Peyer's patch (tissue), 4 donors: ENCODE results near the gene FAM78A. TPM values are rescaled to one million over a fixed set of nuclear protein-coding genes. Genes with fewer than 3 reads are reported as not detected.
"Not testable (repeated sequence)": the region's sequence is repeated elsewhere in the genome, so short reads cannot be mapped to it uniquely, and the experiment has no call there.

Experiments
- DNase-seq, 3 donors: peaks; one replicate each; pipeline ENCODE4 v3.0.0-alpha.2; 2017 to 2019
- H3K27ac ChIP-seq, 4 donors: fragments of 200-600 bp; sonication (generic); one replicate each; pipeline ENCODE4 v1.5.1; 2016 to 2019
- H3K27me3 ChIP-seq, 2 donors: fragments of 200-600 bp; sonication (generic); one replicate each; pipeline ENCODE4 v1.5.1; 2019
- H3K36me3 ChIP-seq, 3 donors: fragments of 200-600 bp; sonication (generic); one replicate each; pipeline ENCODE4 v1.5.1; 2016 to 2019
- H3K4me1 ChIP-seq, 4 donors: fragments of 200-600 bp; sonication (generic); one replicate each; pipeline ENCODE4 v1.5.1; 2016 to 2019
- H3K4me3 ChIP-seq, 4 donors: fragments of 200-600 bp; sonication (generic); 1 replicate in 3 of 4; 2 replicates in 1 of 4; pipeline ENCODE4 v1.5.1; 2016 to 2019; ENCODE audit warnings: mild to moderate bottlenecking in 1 of 4
- H3K9me3 ChIP-seq, 4 donors: fragments of 200-600 bp; sonication (generic); one replicate each; pipeline ENCODE4 v1.5.1; 2016 to 2019; ENCODE audit warnings: mild to moderate bottlenecking in 1 of 4
- POLR2A ChIP-seq, 2 donors: fragments of 450-650 bp; IDR thresholded peaks; one replicate each; pipeline ENCODE4 v1.5.1; 2017; ENCODE audit warnings: antibody characterized with exemption in 2 of 2, mild to moderate bottlenecking in 2 of 2, moderate library complexity in 2 of 2
- total RNA-seq, 4 donors: library from RNA; depleted of rRNA; stranded (reverse); fragments of >200 nt; gene quantifications; one replicate each; pipeline ENCODE4 v1.1.0, GENCODE V29; 2016
- TF ChIP-seq, protein P1 (sequence below), 6 experiments: fragments of 450-650 bp in 4 of 6; fragments of 200-600 bp in 2 of 6; sonication (generic) in 1 of 6; IDR thresholded peaks; one replicate each; pipeline ENCODE4 v1.5.1; 2017 to 2019; ENCODE audit warnings: antibody characterized with exemption in 6 of 6, mild to moderate bottlenecking in 3 of 6, moderate library complexity in 1 of 6

The FAM78A gene
- total RNA-seq, 4 donors from 2014 or later: 0.95 to 8.3 (median 3.3) TPM

DNA sequence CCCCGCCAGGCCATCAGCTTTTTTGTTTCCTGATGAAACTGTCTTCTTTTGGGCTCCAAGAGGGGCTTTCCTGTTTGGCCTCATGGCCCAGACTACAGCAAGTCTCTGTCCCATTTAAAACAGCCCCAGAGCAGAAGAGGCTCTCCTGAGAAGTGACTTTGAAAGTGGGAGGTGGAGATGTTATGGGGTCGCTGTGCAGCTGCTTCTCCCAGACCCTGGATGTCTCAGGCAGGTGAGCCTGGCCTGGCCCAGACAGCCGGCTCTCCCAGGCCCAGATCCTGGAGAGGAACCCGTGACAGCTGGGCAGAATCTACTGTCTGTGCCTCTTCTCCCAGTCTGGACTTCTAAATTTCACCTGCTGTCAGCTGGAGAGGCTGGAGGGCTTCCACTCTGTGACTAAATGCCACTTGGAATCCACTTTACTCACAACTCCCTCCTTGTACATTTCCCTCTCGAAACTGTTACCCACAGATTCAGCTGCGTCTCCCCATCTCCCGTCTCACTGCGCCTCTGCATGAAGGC is 20.6 kb downstream of the FAM78A start:
- Histone ChIP-seq H3K4me3 (peak overlapping the region; percentile 22 to 50 (median 32)), H3K9me3 (no peaks in the 10 kb centered on the region), H3K36me3 (peaks cover 0 to 11% (median 0%) of the 10 kb centered on the region in 3 donors), H3K27me3 (no peaks in the 10 kb centered on the region), H3K4me1 (peaks cover 0 to 41% (median 17%) of the 10 kb centered on the region in 4 donors), H3K27ac (peak overlapping the region; percentile 73 to 92 (median 80))
- TF ChIP-seq POLR2A (IDR thresholded peaks at IDR 0.05): no peak
- TF ChIP-seq, protein P1, sequence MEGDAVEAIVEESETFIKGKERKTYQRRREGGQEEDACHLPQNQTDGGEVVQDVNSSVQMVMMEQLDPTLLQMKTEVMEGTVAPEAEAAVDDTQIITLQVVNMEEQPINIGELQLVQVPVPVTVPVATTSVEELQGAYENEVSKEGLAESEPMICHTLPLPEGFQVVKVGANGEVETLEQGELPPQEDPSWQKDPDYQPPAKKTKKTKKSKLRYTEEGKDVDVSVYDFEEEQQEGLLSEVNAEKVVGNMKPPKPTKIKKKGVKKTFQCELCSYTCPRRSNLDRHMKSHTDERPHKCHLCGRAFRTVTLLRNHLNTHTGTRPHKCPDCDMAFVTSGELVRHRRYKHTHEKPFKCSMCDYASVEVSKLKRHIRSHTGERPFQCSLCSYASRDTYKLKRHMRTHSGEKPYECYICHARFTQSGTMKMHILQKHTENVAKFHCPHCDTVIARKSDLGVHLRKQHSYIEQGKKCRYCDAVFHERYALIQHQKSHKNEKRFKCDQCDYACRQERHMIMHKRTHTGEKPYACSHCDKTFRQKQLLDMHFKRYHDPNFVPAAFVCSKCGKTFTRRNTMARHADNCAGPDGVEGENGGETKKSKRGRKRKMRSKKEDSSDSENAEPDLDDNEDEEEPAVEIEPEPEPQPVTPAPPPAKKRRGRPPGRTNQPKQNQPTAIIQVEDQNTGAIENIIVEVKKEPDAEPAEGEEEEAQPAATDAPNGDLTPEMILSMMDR (IDR thresholded peaks at IDR 0.05): no peak
- DNase-seq: no peak

GRCh38 chr9:131254626-131255025 is 21.7 kb downstream of the FAM78A start:
- Histone ChIP-seq H3K4me3 (no peak overlapping the region), H3K27ac (peak overlapping the region; percentile 46 to 92 (median 74)), H3K27me3 (no peaks in the 10 kb centered on the region), H3K36me3 (no peaks in the 10 kb centered on the region), H3K4me1 (peaks cover 0 to 41% (median 17%) of the 10 kb centered on the region in 4 donors), H3K9me3 (no peaks in the 10 kb centered on the region)
- no peak for DNase-seq
- TF ChIP-seq, protein P1 (IDR thresholded peaks at IDR 0.05): no peak
- TF ChIP-seq POLR2A (IDR thresholded peaks at IDR 0.05): no peak

- Histone ChIP-seq H3K4me1 (peaks cover 0 to 41% (median 17%) of the 10 kb centered on the region in 4 donors), H3K27me3 (no peaks in the 10 kb centered on the region), H3K4me3 (no peak overlapping the region), H3K9me3 (no peaks in the 10 kb centered on the region), H3K27ac (peak overlapping the region in 3 of 4 donors; percentile 45 to 92 (median 74)), H3K36me3 (no peaks in the 10 kb centered on the region)
- no peak for TF ChIP-seq POLR2A (IDR thresholded peaks at IDR 0.05)
- TF ChIP-seq, protein P1 (IDR thresholded peaks at IDR 0.05): no peak
- peak in 2 of 3 donors; percentile 47 to 69 for DNase-seq
Measured at GRCh38 chr9:131253891-131254491, 22.3 kb downstream of the FAM78A start.

- H3K27ac ChIP-seq: peak overlapping the region; percentile 56 to 92 (median 65)
- H3K9me3 ChIP-seq: no peaks in the 10 kb centered on the region
- no peaks in the 10 kb centered on the region for H3K36me3 ChIP-seq
- DNase-seq: no peak
- peaks cover 0 to 41% (median 17%) of the 10 kb centered on the region in 4 donors for H3K4me1 ChIP-seq
- TF ChIP-seq, protein P1 (IDR thresholded peaks at IDR 0.05): no peak
- TF ChIP-seq POLR2A (IDR thresholded peaks at IDR 0.05): no peak
- peak overlapping the region; percentile 17 to 37 (median 37) for H3K4me3 ChIP-seq
- no peaks in the 10 kb centered on the region for H3K27me3 ChIP-seq
Measured at GRCh38 chr9:131252120-131252519, 24.2 kb downstream of the FAM78A start.

GRCh38 chr9:131246618-131247017 is 29.7 kb downstream of the FAM78A start:
- DNase-seq: no peak
- peaks cover 0 to 2% (median 0%) of the 10 kb centered on the region in 4 donors for H3K4me1 ChIP-seq
- no peak overlapping the region for H3K27ac ChIP-seq
- no peaks in the 10 kb centered on the region for H3K27me3 ChIP-seq
- no peaks in the 10 kb centered on the region for H3K36me3 ChIP-seq
- no peak for TF ChIP-seq POLR2A (IDR thresholded peaks at IDR 0.05)
- TF ChIP-seq, protein P1 (IDR thresholded peaks at IDR 0.05): no peak
- no peak overlapping the region for H3K4me3 ChIP-seq
- no peaks in the 10 kb centered on the region for H3K9me3 ChIP-seq

- peak in 1 of 3 donors; percentile 15 for DNase-seq
Measured at GRCh38 chr9:131244331-131244730, 32.0 kb downstream of the FAM78A start.

More at GRCh38 chr9:131244331-131244730, 32.0 kb downstream of the FAM78A start:
- not testable (repeated sequence) for H3K27me3 ChIP-seq, H3K36me3 ChIP-seq, H3K9me3 ChIP-seq, H3K4me1 ChIP-seq, H3K4me3 ChIP-seq, H3K27ac ChIP-seq
